Activated naive CD8-positive, alpha-beta T cell treated with anti-CD3 and anti-CD28 coated beads, Interleukin-2, amount 50 U/mL, for 24 hours (primary cell): Measurements from ENCODE around the gene LAMA3.

Experiments used
- ATAC-seq: fragments of 150-1000 bp; cut with Tn5 transposase; one replicate; pipeline ENCODE4 v1.10.0; 2021
- DNase-seq: peaks from one replicate; pipeline ENCODE4 v3.0.0; 2021
- H3K27ac Mint-ChIP-seq: one replicate; pipeline ENCODE4 v1.8.0; 2021; ENCODE audit warnings: mild to moderate bottlenecking, mixed read lengths
- H3K27me3 Mint-ChIP-seq: one replicate; pipeline ENCODE4 v1.8.0; 2021; ENCODE audit warnings: mixed read lengths
- H3K36me3 Mint-ChIP-seq: one replicate; pipeline ENCODE4 v1.8.0; 2021; ENCODE audit warnings: low read depth, mixed read lengths
- H3K4me1 Mint-ChIP-seq: one replicate; pipeline ENCODE4 v1.8.0; 2021; ENCODE audit warnings: mixed read lengths
- H3K4me3 Mint-ChIP-seq: one replicate; pipeline ENCODE4 v1.8.0; 2021; ENCODE audit warnings: mild to moderate bottlenecking, moderate library complexity, mixed read lengths
- H3K9me3 Mint-ChIP-seq: one replicate; pipeline ENCODE4 v1.8.0; 2021; ENCODE audit warnings: mixed read lengths

LAMA3 gene

DNA sequence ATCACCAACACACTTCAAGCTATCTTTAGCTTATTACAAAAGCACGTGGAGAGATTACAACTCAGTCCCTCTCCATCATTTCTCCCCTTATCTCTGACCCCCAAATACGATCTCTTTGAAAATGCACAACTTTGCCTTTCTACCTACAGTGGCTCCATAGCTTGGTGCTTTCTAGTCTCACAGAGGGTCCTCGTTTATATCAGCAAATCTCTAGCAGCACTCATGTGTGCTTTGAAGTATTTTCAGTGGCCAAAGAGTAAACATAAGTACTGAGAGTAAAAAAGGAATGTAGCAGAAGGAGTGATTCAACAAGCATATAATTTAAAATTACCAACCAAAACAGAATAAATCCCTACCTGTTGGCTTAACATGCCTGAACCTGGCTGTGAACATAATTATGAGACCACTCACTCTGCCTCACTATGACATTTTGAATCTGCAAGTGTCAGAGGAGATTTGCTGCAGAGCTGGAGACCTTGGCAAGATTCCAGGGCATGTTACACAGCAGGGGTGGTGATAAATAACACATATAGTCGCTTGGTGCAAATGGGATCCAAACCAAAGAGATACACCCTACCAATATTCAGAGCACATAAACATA is 54.6 kb downstream of the LAMA3 start:
- no peak for ATAC-seq
- no peak overlapping the region for H3K27ac Mint-ChIP-seq
- no peak overlapping the region for H3K4me3 Mint-ChIP-seq
- no peak for DNase-seq
- peaks cover 2% of the 10 kb centered on the region for H3K4me1 Mint-ChIP-seq
- no peaks in the 10 kb centered on the region for H3K9me3 Mint-ChIP-seq
- peaks cover 12% of the 10 kb centered on the region for H3K27me3 Mint-ChIP-seq
- no peaks in the 10 kb centered on the region for H3K36me3 Mint-ChIP-seq

DNA sequence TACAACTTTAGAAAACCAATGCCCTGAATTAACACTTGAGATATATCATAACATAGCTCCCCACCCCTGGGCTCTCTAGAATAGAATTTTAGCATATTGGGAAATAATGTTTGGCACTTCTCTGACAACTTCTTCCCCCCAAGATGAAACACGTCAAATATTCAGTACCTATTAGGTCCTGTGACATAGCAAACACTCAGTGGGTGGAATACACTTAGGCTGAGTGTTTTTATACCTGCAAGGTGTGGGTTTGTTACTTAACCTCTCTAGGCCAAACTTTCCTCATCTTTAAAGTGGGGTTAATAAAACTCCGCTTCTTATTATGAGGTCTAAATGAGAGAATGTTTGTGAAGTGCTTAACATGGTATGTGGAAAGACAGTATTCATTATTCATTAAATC is 56.1 kb downstream of the LAMA3 start:
- ATAC-seq, result no peak

GRCh38 chr18:23746851-23747250 is 57.6 kb downstream of the LAMA3 start:
- no peak for ATAC-seq
- no peak for DNase-seq
- peaks cover 3% of the 10 kb centered on the region for H3K27me3 Mint-ChIP-seq
- no peaks in the 10 kb centered on the region for H3K4me1 Mint-ChIP-seq
- no peaks in the 10 kb centered on the region for H3K36me3 Mint-ChIP-seq
- no peak overlapping the region for H3K27ac Mint-ChIP-seq
- no peaks in the 10 kb centered on the region for H3K9me3 Mint-ChIP-seq
- H3K4me3 Mint-ChIP-seq, result no peak overlapping the region

More for the DNA sequence above, 56.1 kb downstream of the LAMA3 start:
- H3K36me3 Mint-ChIP-seq, result no peaks in the 10 kb centered on the region
- H3K4me3 Mint-ChIP-seq, result no peak overlapping the region
- H3K27ac Mint-ChIP-seq, result no peak overlapping the region
- DNase-seq, result no peak
- no peaks in the 10 kb centered on the region for H3K4me1 Mint-ChIP-seq
- peaks cover 7% of the 10 kb centered on the region for H3K27me3 Mint-ChIP-seq
- H3K9me3 Mint-ChIP-seq, result no peaks in the 10 kb centered on the region

DNA sequence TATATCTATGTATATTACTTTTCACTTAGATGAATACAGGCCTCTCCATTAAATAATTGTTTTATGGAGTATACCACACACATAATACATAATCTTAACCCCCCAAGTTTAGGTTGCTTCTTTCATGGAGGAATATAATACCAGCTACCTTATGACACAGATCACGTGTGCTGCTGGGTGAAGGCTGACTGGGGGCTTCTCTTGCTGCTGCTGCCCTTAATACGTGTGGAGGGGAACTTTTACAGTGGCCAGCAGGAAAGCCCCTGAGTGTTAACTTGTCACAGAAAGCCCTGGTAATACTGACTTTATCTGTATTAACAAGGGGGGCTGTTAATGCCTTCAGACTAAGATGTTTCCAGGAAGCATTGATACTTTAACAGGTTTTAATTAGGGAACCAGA is 63.1 kb downstream of the LAMA3 start:
- Mint-ChIP-seq H3K4me1 (no peaks in the 10 kb centered on the region), H3K9me3 (no peaks in the 10 kb centered on the region), H3K27ac (no peak overlapping the region)

DNA sequence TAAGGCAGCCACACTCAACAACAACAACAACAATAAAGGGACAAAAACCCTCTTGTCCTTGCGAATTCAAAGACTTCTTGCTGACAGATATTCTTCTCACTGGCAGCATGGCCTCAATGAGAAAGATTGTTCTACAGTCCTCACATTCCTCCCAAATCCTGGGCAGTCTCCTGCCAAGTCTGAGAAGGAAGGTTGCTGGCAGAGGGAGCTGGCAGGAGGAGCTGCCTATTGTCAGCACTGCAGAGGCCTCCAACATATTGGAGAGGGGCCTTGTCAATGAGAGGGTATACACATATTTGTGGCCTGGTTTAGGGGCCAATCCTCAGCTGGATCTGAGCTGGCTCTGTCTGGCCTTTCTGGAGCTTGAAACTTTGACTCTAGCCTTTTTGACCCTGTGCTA is 63.5 kb downstream of the LAMA3 start:
- H3K36me3 Mint-ChIP-seq, result no peaks in the 10 kb centered on the region
- DNase-seq, result no peak

More for the DNA sequence above, 63.1 kb downstream of the LAMA3 start:
- Mint-ChIP-seq H3K4me3 (no peak overlapping the region), H3K27me3 (peaks cover under 1% of the 10 kb centered on the region), H3K36me3 (no peaks in the 10 kb centered on the region)
- ATAC-seq, result no peak
- no peak for DNase-seq

DNA sequence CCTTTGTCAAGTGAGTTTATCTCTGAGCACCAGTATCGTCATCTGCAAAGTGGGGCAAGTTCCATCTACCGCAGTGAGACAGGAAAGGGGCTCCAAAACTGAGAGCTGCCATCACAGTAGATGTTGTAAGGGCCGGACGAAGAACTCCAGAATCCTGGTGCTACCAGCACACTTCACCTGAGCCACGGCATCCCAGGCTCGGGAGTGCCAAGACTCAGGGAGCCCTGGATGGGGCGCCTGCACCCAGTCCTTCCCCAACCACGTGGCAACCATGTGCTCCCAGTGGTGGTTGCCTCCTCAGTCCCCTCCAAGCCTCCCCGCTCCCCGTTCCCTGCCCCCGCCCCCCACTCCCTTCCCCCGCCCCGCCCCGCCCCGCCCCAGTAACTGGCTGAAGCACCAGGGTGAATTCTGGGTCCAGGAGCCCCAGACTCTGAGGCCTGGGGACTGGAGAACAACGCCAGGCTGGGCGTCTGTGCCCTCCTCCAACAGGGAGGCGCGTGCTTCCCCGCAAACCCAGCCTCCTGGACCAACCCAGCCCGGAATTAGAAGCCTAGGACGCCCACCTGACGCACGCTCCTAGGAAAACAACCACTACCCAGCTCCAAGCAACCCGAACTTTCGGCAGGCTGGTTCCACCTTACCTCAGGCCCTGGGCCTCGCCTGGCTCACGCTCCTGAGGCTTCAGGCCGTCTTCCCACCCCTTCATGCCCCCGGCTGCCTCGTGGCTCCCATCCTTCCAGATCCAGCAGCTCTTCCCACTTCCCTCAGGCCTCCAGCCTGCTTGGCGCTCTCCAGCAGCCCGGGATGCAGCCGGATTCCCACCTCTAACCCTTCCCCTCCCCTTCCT is 67.6 kb downstream of the LAMA3 start:
- Mint-ChIP-seq H3K9me3 (no peaks in the 10 kb centered on the region), H3K27ac (no peak overlapping the region), H3K4me3 (no peak overlapping the region), H3K27me3 (peaks cover 4% of the 10 kb centered on the region), H3K36me3 (no peaks in the 10 kb centered on the region), H3K4me1 (no peaks in the 10 kb centered on the region)
- no peak for DNase-seq
- ATAC-seq, result no peak

More for the DNA sequence above, 63.5 kb downstream of the LAMA3 start:
- no peak for ATAC-seq
- Mint-ChIP-seq H3K4me1 (no peaks in the 10 kb centered on the region), H3K4me3 (no peak overlapping the region), H3K27me3 (peaks cover 2% of the 10 kb centered on the region), H3K9me3 (no peaks in the 10 kb centered on the region), H3K27ac (no peak overlapping the region)

DNA sequence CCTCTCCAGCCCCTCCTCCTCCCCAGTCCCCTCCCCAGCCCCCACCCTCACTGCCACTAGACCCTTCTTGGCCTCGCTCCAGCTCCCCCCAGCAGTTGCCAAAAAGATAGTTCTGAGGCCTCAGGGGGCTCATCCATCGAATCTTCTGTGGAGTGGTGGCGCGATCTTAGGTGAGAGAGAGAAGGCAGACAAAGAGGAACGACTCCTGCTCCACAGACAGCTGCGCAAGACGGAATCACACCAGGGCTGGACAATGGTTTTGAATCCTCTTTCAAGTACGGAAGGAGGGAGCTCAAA is 68.1 kb downstream of the LAMA3 start:
- no peak for DNase-seq
- ATAC-seq, result no peak
- H3K27me3 Mint-ChIP-seq, result peaks cover 4% of the 10 kb centered on the region
- no peak overlapping the region for H3K4me3 Mint-ChIP-seq
- H3K27ac Mint-ChIP-seq, result no peak overlapping the region
- no peaks in the 10 kb centered on the region for H3K4me1 Mint-ChIP-seq
- H3K9me3 Mint-ChIP-seq, result no peaks in the 10 kb centered on the region
- H3K36me3 Mint-ChIP-seq, result no peaks in the 10 kb centered on the region

- H3K27me3 Mint-ChIP-seq, result peaks cover 4% of the 10 kb centered on the region
- ATAC-seq (no peak), DNase-seq (no peak)
- H3K36me3 Mint-ChIP-seq, result no peaks in the 10 kb centered on the region
- H3K9me3 Mint-ChIP-seq, result no peaks in the 10 kb centered on the region
- no peaks in the 10 kb centered on the region for H3K4me1 Mint-ChIP-seq
- H3K4me3 Mint-ChIP-seq, result no peak overlapping the region
- no peak overlapping the region for H3K27ac Mint-ChIP-seq
Measured at GRCh38 chr18:23758281-23758680, 69.0 kb downstream of the LAMA3 start.

GRCh38 chr18:23761941-23762340 is 72.7 kb downstream of the LAMA3 start:
- Mint-ChIP-seq H3K27ac (no peak overlapping the region), H3K9me3 (no peaks in the 10 kb centered on the region), H3K36me3 (no peaks in the 10 kb centered on the region), H3K4me1 (no peaks in the 10 kb centered on the region), H3K4me3 (no peak overlapping the region), H3K27me3 (peaks cover 8% of the 10 kb centered on the region)
- ATAC-seq (no peak), DNase-seq (no peak)

GRCh38 chr18:23763343-23763742 is 74.1 kb downstream of the LAMA3 start:
- ATAC-seq (no peak), DNase-seq (no peak)
- Mint-ChIP-seq H3K4me3 (no peak overlapping the region), H3K27me3 (peaks cover 10% of the 10 kb centered on the region), H3K36me3 (no peaks in the 10 kb centered on the region), H3K27ac (no peak overlapping the region), H3K4me1 (no peaks in the 10 kb centered on the region), H3K9me3 (peaks cover 6% of the 10 kb centered on the region)

DNA sequence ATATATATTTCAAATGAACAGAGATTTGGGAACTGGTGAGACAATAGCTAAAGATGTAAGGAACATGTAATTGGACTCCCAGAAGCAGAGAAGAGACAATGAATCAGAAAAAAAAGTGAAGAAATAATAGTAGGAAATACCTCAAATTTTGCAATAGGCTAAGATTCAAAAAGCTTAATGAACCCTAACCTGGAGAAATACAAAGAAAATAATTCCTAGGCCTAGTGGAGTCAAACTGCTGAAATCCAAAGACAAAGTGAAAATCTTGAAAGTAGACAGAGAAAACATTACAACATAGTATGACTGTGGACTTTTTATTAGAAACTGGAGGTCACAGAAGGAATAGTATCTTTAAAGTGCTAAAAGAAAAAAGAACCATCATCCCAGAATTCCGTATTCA is 76.7 kb downstream of the LAMA3 start:
- ATAC-seq (no peak), DNase-seq (no peak)
- no peak overlapping the region for H3K27ac Mint-ChIP-seq
- H3K9me3 Mint-ChIP-seq, result peaks cover 12% of the 10 kb centered on the region
- no peak overlapping the region for H3K4me3 Mint-ChIP-seq
- H3K4me1 Mint-ChIP-seq, result no peaks in the 10 kb centered on the region
- H3K27me3 Mint-ChIP-seq, result peaks cover 11% of the 10 kb centered on the region
- no peaks in the 10 kb centered on the region for H3K36me3 Mint-ChIP-seq

GRCh38 chr18:23772327-23773024 is 83.2 kb downstream of the LAMA3 start:
- peaks cover 3% of the 10 kb centered on the region for H3K27me3 Mint-ChIP-seq
- ATAC-seq (no peak), DNase-seq (no peak)
- H3K4me3 Mint-ChIP-seq, result no peak overlapping the region
- H3K36me3 Mint-ChIP-seq, result no peaks in the 10 kb centered on the region
- H3K9me3 Mint-ChIP-seq, result peaks cover 12% of the 10 kb centered on the region
- no peaks in the 10 kb centered on the region for H3K4me1 Mint-ChIP-seq
- no peak overlapping the region for H3K27ac Mint-ChIP-seq

GRCh38 chr18:23776306-23776705 is 87.1 kb downstream of the LAMA3 start:
- ATAC-seq, result no peak
- no peak for DNase-seq
- Mint-ChIP-seq H3K27ac (no peak overlapping the region), H3K4me1 (no peaks in the 10 kb centered on the region), H3K36me3 (no peaks in the 10 kb centered on the region), H3K4me3 (no peak overlapping the region), H3K9me3 (no peaks in the 10 kb centered on the region), H3K27me3 (no peaks in the 10 kb centered on the region)

DNA sequence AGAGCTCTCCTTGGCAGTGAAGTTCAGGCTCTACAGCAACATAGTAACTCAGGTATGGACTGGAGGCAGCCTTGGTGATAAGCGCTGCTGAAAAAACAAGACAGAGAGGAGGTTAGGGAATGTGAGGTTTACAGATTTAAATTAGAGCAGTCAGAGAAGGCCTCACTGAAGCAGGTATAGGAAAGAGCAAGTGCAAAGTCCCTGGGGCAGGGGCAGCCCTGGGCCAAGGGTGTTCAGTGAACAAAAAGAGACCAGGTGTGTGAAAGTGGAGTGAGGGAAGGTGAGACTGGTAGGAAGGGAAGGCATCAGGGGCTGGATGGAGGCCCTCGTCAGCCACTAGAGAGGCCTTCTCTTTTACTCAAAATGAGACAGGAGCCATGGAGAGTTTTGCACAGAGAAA is 89.6 kb downstream of the LAMA3 start:
- H3K27me3 Mint-ChIP-seq, result no peaks in the 10 kb centered on the region
- H3K27ac Mint-ChIP-seq, result no peak overlapping the region
- DNase-seq (no peak), ATAC-seq (no peak)
- no peaks in the 10 kb centered on the region for H3K9me3 Mint-ChIP-seq
- H3K36me3 Mint-ChIP-seq, result no peaks in the 10 kb centered on the region
- H3K4me3 Mint-ChIP-seq, result no peak overlapping the region
- no peaks in the 10 kb centered on the region for H3K4me1 Mint-ChIP-seq

DNA sequence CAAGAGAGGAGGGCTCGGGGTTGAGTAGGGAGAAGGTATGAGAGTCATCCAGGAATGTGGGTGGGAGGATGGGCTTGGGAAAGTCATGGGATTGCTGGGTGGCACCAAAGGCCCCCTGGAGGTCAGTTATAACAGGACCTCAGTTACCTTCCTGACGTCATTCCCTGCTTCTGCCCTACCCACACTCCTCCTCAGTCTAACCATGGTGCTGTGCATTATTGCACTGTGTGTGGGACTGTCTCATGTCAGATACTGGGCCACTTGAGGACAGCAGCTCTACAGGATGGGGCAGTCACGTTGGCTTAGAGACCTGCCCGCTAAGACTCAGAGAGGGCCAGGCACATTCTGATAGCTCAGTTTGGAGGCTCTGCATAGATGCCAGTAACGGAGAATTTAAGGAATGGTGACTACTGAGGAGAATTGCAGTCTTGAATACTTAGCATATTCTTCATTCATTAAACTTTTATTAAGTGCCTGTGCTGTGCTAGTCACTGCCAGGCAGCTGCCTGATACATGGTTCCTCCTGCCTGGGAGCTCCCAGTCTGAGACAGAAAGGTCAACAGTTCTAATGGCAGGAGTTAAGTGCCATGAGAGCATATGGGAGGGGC is 90.5 kb downstream of the LAMA3 start:
- Mint-ChIP-seq H3K9me3 (no peaks in the 10 kb centered on the region), H3K27ac (no peak overlapping the region), H3K27me3 (no peaks in the 10 kb centered on the region), H3K4me3 (no peak overlapping the region), H3K4me1 (no peaks in the 10 kb centered on the region), H3K36me3 (no peaks in the 10 kb centered on the region)
- ATAC-seq, result no peak
- no peak for DNase-seq
